Measurements from ENCODE around the gene IL21R. TPM values are rescaled to one million over a fixed set of nuclear protein-coding genes. Genes with fewer than 3 reads are reported as not detected.

Gene IL21R
- total and polyA plus RNA-seq, 9 of the 15 experiments (the other 6 are each of a cell fraction or from before 2014, with no cell fraction given): 0.04 to 0.34 (median 0.18) TPM; not detected in 1

DNA sequence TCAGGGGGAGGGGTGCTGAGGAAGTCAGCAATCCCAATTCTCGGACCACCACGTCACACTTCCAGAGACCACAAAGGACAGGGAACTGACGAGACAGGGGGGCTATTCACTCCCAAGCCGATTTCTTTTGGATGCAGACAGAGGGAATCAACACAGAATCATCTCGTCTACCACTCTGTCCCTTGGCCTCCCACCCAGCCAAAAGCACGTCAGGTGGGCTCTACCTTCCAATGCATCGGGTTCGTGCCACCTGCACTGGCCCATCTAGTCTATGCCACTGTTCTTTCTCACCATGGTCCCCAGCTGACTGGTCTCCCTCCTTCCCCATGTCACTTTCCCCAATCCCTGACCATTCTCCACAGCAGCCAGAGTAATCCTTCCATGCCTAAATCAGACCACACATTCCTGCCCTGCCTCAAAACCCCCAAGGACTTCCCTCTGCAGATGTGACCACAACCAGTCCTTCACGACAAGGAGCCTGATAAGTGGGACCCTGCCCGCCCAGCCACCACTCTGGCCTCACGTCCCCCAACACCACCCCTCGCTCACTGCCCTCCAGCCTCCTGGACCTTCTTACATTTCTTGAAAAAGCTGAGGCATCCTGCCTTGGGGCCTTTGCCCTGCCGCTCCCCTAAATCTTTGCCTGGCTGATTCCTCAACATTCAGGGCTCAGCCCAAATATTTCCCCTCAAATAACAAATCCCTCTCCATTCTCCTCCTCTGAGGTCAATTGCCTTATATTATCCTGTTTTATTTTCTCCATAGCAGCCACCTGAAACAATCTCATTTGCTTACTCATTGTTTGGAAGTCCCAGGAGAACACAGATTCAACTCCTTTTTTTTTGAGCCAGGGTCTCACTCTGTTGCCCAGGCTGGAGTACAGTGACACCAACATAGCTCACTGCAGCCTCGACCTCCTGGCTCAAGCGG lies 70.4 kb downstream of the IL21R start:
- Histone ChIP-seq H3K9me3 (replicated peaks; ENCODE audit: control insufficient read depth, insufficient read depth, low read depth, low read length) (no peaks in the 10 kb centered on the region), H3K4me1 (replicated peaks in 1 of 2; ENCODE audit: control insufficient read depth in 2 of 2, insufficient read depth in 2 of 2, low read length in 2 of 2) (peaks cover 8 to 27% of the 10 kb centered on the region in 2 experiments; a peak in 4 of 5 replicates), H3K4me3 (no peak overlapping the region), H3K36me3 (ENCODE audit: control insufficient read depth, insufficient read depth, low read length) (peaks cover 96% of the 10 kb centered on the region; the same call in 2 of the 3 replicates), H2AFZ (ENCODE audit: low read depth, low read length) (no peak overlapping the region), H3K27me3 (ENCODE audit: control insufficient read depth in 2 of 2, insufficient read depth in 2 of 2, low read length in 2 of 2) (no peaks in the 10 kb centered on the region), H4K20me1 (replicated peaks; ENCODE audit: control insufficient read depth, insufficient read depth, low read length) (0 out of 2 replicates have a peak, but pooled peaks cover 5% of the 10 kb centered on the region), H3K4me2 (ENCODE audit: insufficient read depth, low read length) (no peak overlapping the region), H3K9ac (ENCODE audit: insufficient read depth in 1 of 2, low read depth in 2 of 2, low read length in 2 of 2) (peak overlapping the region in 1 of 2 experiments; percentile 50; a peak in 1 of 4 replicates), H3K79me2 (ENCODE audit: control insufficient read depth, insufficient read depth, low read length) (no peaks in the 10 kb centered on the region), H3K9me1 (ENCODE audit: control insufficient read depth, insufficient read depth, low read length) (no peaks in the 10 kb centered on the region), H3K27ac (ENCODE audit: extremely low read depth, low read depth, low read length) (no peak overlapping the region)
- ATAC-seq (no peak), DNase-seq (ENCODE audit: extremely low read depth in 1 of 4, low spot score in 3 of 4) (no peak), FAIRE-seq (no peak)
- BruUV-seq (replicated peaks): no TSS peak
- TF ChIP-seq GATA2 (CRISPR knock-in tag; IDR thresholded peaks at IDR 0.05): no peak
- WGBS (ENCODE audit: insufficient coverage, low coverage, missing lambda C conversion rate): 87% methylated on average over 15 of the region's 15 CpGs
- intact Hi-C loops (cut with micrococcal nuclease) (no loop called here), in situ Hi-C loops (cut with MboI) (no loop called here)
- CTCF ChIA-PET (ENCODE audit: low intra/inter-chr PET ratio): no interaction called here
- POLR2A ChIA-PET: no interaction called here

DNA sequence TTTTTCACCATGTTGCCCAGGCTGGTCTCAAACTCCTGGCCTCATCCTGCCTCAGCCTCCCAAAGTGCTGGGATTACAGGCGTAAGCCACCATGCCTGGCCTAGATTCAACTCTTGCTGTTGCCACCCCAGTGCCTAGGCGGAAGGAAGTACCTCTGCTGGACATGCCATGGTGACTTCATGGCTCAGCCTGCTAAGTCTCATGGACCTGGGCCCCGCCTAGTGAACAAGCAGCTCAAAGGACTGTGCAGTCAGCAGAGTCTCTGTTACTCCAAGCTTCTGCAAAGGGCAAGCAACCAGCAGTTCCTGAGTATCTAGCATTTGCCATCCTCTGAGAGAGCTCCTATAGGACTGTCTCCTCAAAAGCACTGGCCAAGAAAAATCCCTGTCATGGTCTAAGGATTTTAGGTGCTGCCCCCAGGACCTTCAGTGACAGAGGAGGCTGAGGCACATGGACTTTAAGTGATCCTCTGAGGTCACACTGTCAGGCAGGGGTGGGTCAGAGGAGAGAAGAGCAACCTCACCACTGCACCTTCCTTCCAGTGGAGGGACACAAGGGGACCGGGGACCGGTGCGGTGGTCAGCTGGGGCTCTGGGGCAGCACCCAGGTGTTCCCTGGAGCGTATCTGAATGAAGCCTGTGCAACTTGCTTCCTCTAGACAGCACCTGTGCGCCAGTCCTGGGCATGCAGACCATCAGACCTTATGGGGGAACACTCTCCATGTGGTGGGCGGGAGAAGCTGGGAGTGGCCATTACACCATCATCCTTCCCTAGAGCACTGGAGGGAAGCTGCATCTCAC lies 71.3 kb downstream of the IL21R start:
- TF ChIP-seq PHB2 (IDR thresholded peaks at IDR 0.05; ENCODE audit: low read depth): no peak
- no peak for TF ChIP-seq ZNF174 (CRISPR knock-in tag; IDR thresholded peaks at IDR 0.05)
- TF ChIP-seq, protein P1, sequence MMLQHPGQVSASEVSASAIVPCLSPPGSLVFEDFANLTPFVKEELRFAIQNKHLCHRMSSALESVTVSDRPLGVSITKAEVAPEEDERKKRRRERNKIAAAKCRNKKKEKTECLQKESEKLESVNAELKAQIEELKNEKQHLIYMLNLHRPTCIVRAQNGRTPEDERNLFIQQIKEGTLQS (IDR thresholded peaks at IDR 0.05): no peak
- TF ChIP-seq, protein P1 (CRISPR knock-in tag; conservative IDR thresholded peaks at IDR 0.05): no peak
- no peak for TF ChIP-seq ZNF212 (CRISPR knock-in tag; IDR thresholded peaks at IDR 0.05)
- TF ChIP-seq FOXJ2 (tag; IDR thresholded peaks at IDR 0.05): no peak
- TF ChIP-seq ZSCAN29 (IDR thresholded peaks at IDR 0.05): no peak
- TF ChIP-seq RB1 (IDR thresholded peaks at IDR 0.05; ENCODE audit: low read depth): no peak
- no TSS peak for BruUV-seq (replicated peaks)
- 0 out of 2 replicates have a peak, but pooled peaks cover 5% of the 10 kb centered on the region for H4K20me1 ChIP-seq (replicated peaks; ENCODE audit: control insufficient read depth, insufficient read depth, low read length)
- no peak overlapping the region for H3K4me3 ChIP-seq
- FAIRE-seq: no peak
- no peaks in the 10 kb centered on the region for H3K27me3 ChIP-seq (ENCODE audit: control insufficient read depth in 2 of 2, insufficient read depth in 2 of 2, low read length in 2 of 2)
- CTCF ChIA-PET (ENCODE audit: low intra/inter-chr PET ratio): no interaction called here
- 98% methylated on average over 8 of the region's 9 CpGs for WGBS (ENCODE audit: insufficient coverage, low coverage, missing lambda C conversion rate)
- no peaks in the 10 kb centered on the region for H3K9me1 ChIP-seq (ENCODE audit: control insufficient read depth, insufficient read depth, low read length)
- no peaks in the 10 kb centered on the region for H3K9me3 ChIP-seq (replicated peaks; ENCODE audit: control insufficient read depth, insufficient read depth, low read depth, low read length)
- H3K4me2 ChIP-seq (ENCODE audit: insufficient read depth, low read length): no peak overlapping the region
- POLR2A ChIA-PET: no interaction called here
- no peaks in the 10 kb centered on the region for H3K79me2 ChIP-seq (ENCODE audit: control insufficient read depth, insufficient read depth, low read length)
- H2AFZ ChIP-seq (ENCODE audit: low read depth, low read length): no peak overlapping the region
- in situ Hi-C loops (cut with MboI) (no loop called here), intact Hi-C loops (cut with micrococcal nuclease) (no loop called here)
- peaks cover 95% of the 10 kb centered on the region; the same call in 2 of the 3 replicates for H3K36me3 ChIP-seq (ENCODE audit: control insufficient read depth, insufficient read depth, low read length)
- no peak for DNase-seq (ENCODE audit: extremely low read depth in 1 of 4, low spot score in 3 of 4)
- no peak for ATAC-seq
- no peak overlapping the region for H3K27ac ChIP-seq (ENCODE audit: extremely low read depth, low read depth, low read length)
- no peak overlapping the region for H3K9ac ChIP-seq (ENCODE audit: insufficient read depth in 1 of 2, low read depth in 2 of 2, low read length in 2 of 2)
- peaks cover 8 to 27% of the 10 kb centered on the region in 2 experiments; a peak in 4 of 5 replicates for H3K4me1 ChIP-seq (replicated peaks in 1 of 2; ENCODE audit: control insufficient read depth in 2 of 2, insufficient read depth in 2 of 2, low read length in 2 of 2)
